ENCODE measurements around the gene SORBS1. TPM values are rescaled to one million over a fixed set of nuclear protein-coding genes. Genes with fewer than 3 reads are reported as not detected.

SORBS1 gene
- total and polyA plus RNA-seq, 9 of the 15 experiments (the other 6 are each of a cell fraction or from before 2014, with no cell fraction given), result 2.0 to 13.3 (median 6.5) TPM

- TF ChIP-seq ZNF384 (IDR thresholded peaks at IDR 0.05; ENCODE audit: low read depth, low read length) (no peak), PHF20 (IDR thresholded peaks at IDR 0.05; ENCODE audit: partially characterized antibody) (no peak), SRSF7 (optimal IDR thresholded peaks at IDR 0.05; ENCODE audit: low read depth, low read length) (no peak), TFE3 (CRISPR knock-in tag; IDR thresholded peaks at IDR 0.05) (no peak), E2F3 (CRISPR knock-in tag; IDR thresholded peaks at IDR 0.05) (no peak), HMBOX1 (IDR thresholded peaks at IDR 0.05) (no peak), ATF3 (IDR thresholded peaks at IDR 0.05) (no peak), ATF3 (CRISPR knock-in tag; conservative IDR thresholded peaks at IDR 0.05) (no peak), FOXK1 (CRISPR knock-in tag; IDR thresholded peaks at IDR 0.05; ENCODE audit: borderline replicate concordance) (no peak), NR3C1 (CRISPR knock-in tag; IDR thresholded peaks at IDR 0.05) (no peak), NFIC (IDR thresholded peaks at IDR 0.05) (no peak), DLX4 (CRISPR knock-in tag; IDR thresholded peaks at IDR 0.05) (no peak), MTA2 (IDR thresholded peaks at IDR 0.05; ENCODE audit: low read depth) (no peak), ZFX (CRISPR knock-in tag; IDR thresholded peaks at IDR 0.05) (no peak), LCOR (CRISPR knock-in tag; IDR thresholded peaks at IDR 0.05) (no peak), ZNF511 (CRISPR knock-in tag; IDR thresholded peaks at IDR 0.05) (no peak), RAD51 (IDR thresholded peaks at IDR 0.05; ENCODE audit: borderline replicate concordance, low read depth) (no peak), MLLT1 (IDR thresholded peaks at IDR 0.05) (no peak)
- Histone ChIP-seq H3K9me3 (replicated peaks; ENCODE audit: control insufficient read depth, insufficient read depth, low read depth, low read length) (no peaks in the 10 kb centered on the region), H2AFZ (ENCODE audit: low read depth, low read length) (no peak overlapping the region), H3K36me3 (ENCODE audit: control insufficient read depth, insufficient read depth, low read length) (no peaks in the 10 kb centered on the region), H3K9ac (ENCODE audit: insufficient read depth in 1 of 2, low read depth in 2 of 2, low read length in 2 of 2) (no peak overlapping the region), H4K20me1 (replicated peaks; ENCODE audit: control insufficient read depth, insufficient read depth, low read length) (no peaks in the 10 kb centered on the region), H3K4me3 (no peak overlapping the region), H3K27ac (ENCODE audit: extremely low read depth, low read depth, low read length) (no peak overlapping the region), H3K79me2 (ENCODE audit: control insufficient read depth, insufficient read depth, low read length) (no peaks in the 10 kb centered on the region), H3K27me3 (ENCODE audit: control insufficient read depth in 2 of 2, insufficient read depth in 2 of 2, low read length in 2 of 2) (no peaks in the 10 kb centered on the region), H3K4me2 (ENCODE audit: insufficient read depth, low read length) (no peak overlapping the region), H3K4me1 (replicated peaks in 1 of 2; ENCODE audit: control insufficient read depth in 2 of 2, insufficient read depth in 2 of 2, low read length in 2 of 2) (peaks cover 0 to 11% of the 10 kb centered on the region in 2 experiments; a peak in 3 of 5 replicates), H3K9me1 (ENCODE audit: control insufficient read depth, insufficient read depth, low read length) (no peaks in the 10 kb centered on the region)
- in situ Hi-C loops (cut with MboI) (no loop called here), intact Hi-C loops (cut with micrococcal nuclease) (no loop called here)
- POLR2A ChIA-PET, result interaction anchor here (0.6 kb wide), 1 partner anchor 195 kb away, joined by 3 read pairs; no protein-coding TSS in a partner anchor
- FAIRE-seq, result no peak
- 74% methylated on average over 5 of the region's 7 CpGs for WGBS (ENCODE audit: insufficient coverage, low coverage, missing lambda C conversion rate)
- CTCF ChIA-PET (ENCODE audit: low intra/inter-chr PET ratio), result no interaction called here
- no peak for DNase-seq (ENCODE audit: extremely low read depth in 1 of 4, low spot score in 3 of 4)
- no TSS peak for BruUV-seq (replicated peaks)
- no peak; the same call in 2 of the 3 replicates for ATAC-seq
Measured at GRCh38 chr10:95404462-95404858, 156.7 kb downstream of the SORBS1 start.
